A549 (cell line): ENCODE results near the gene BABAM2.

Source experiments
- CBX2 ChIP-seq: fragments of 200-600 bp; sonication (generic); IDR thresholded peaks from 2 replicates; pipeline ENCODE4 v1.6.1; 2016; ENCODE audit warnings: low read depth, mild to moderate bottlenecking, borderline replicate concordance
- CBX8 ChIP-seq: fragments of 200-600 bp; sonication (generic); IDR thresholded peaks from 2 replicates; pipeline ENCODE4 v1.6.1; 2016
- CHD2 ChIP-seq: fragments of 150-350 bp; IDR thresholded peaks from 2 replicates; pipeline ENCODE4 v1.6.1; 2014; ENCODE audit warnings: low read length; ENCODE audit not compliant: partially characterized antibody
- CHD4 ChIP-seq: fragments of 200-600 bp; sonication (generic); IDR thresholded peaks from 2 replicates; pipeline ENCODE4 v1.6.1; 2016; ENCODE audit warnings: antibody characterized with exemption, mild to moderate bottlenecking, borderline replicate concordance
- CTCF ChIP-seq: fragments of >200 bp; sonication (Bioruptor Twin); formaldehyde crosslinking; IDR thresholded peaks from 3 replicates; pipeline ENCODE4 v1.5.1; 2016
- EP300 ChIP-seq, 2 experiments: fragments of >200 bp; sonication (Bioruptor Twin); formaldehyde crosslinking; IDR thresholded peaks; 2 replicates in 1 of 2; 3 replicates in 1 of 2; pipeline ENCODE4 v1.6.1; 2016 to 2017
- MAFK ChIP-seq: fragments of 450-650 bp; IDR thresholded peaks from 2 replicates; pipeline ENCODE4 v1.6.1; 2014; ENCODE audit not compliant: partially characterized antibody
- MYC ChIP-seq: IDR thresholded peaks from 2 replicates; pipeline ENCODE4 v1.6.1; 2012; ENCODE audit warnings: mild to moderate bottlenecking, inconsistent platforms, low read length, improper control_type of control experiment, borderline replicate concordance
- POLR2A ChIP-seq: IDR thresholded peaks from 2 replicates; pipeline ENCODE4 v1.6.1; 2012; ENCODE audit warnings: mild to moderate bottlenecking, low read length
- ZC3H11A ChIP-seq: fragments of 450-650 bp; IDR thresholded peaks from 2 replicates; pipeline ENCODE4 v1.6.1; 2014; ENCODE audit warnings: antibody characterized with exemption, mild to moderate bottlenecking

GRCh38 chr2:27921424-27921823, 30.9 kb downstream of the BABAM2 start:
- TF ChIP-seq CBX2 (no peak), MYC (no peak), CTCF (no peak), POLR2A (no peak), CHD4 (no peak; the same call in 1 of the 2 replicates), CHD2 (no peak), EP300 (IDR thresholded peaks at IDR 0.05) (no peak), ZC3H11A (no peak), CBX8 (no peak), MAFK (no peak)
